K562 (cell line): ENCODE results near the gene SLC25A15. TPM values are rescaled to one million over a fixed set of nuclear protein-coding genes. Genes with fewer than 3 reads are reported as not detected.
"Not testable (repeated sequence)": the region's sequence is repeated elsewhere in the genome, so short reads cannot be mapped to it uniquely, and the experiment has no call there.

Experiments
- ATAC-seq: fragments of 200-7000 bp; cut with Tn5 transposase; 3 replicates; pipeline ENCODE4 v1.9.1; 2020; ENCODE audit warnings: moderate library complexity
- BruUV-seq: library from RNA; stranded (reverse); fragments of 400-500 nt; replicated peaks from 2 replicates; lab custom pipeline; 2021; lab: Mats Ljungman, UMichigan
- CTCF ChIA-PET: fragments of 300-600 bp; formaldehyde crosslinking; extraction: SDS; loops from one replicate; lab custom pipeline; 2021; ENCODE audit warnings: low intra/inter-chr PET ratio; lab: Yijun Ruan, JAX
- POLR2A ChIA-PET: fragments of 300-600, 350-650 bp; sonication (Branson Sonifier 250); formaldehyde crosslinking; extraction: SDS; loops from one replicate; lab custom pipeline; 2021; ENCODE audit warnings: antibody characterized with exemption, inconsistent platforms; lab: Yijun Ruan, JAX
- DNase-seq, 4 experiments: peaks; one replicate each; pipeline versions ENCODE4 v3.0.0 to v3.0.0-alpha.2; 2011 to 2018; ENCODE audit warnings: low spot score in 3 of 4, mixed read lengths in 3 of 4; ENCODE audit errors: extremely low read depth in 1 of 4
- FAIRE-seq: peaks from 2 replicates; lab custom pipeline; 2011; peaks lifted over from hg19 to GRCh38; lab: Jason Lieb, UNC
- H2AFZ ChIP-seq: 2 replicates; pipeline ENCODE4 v1.6.0; 2011; ENCODE audit warnings: low read depth, low read length, control low read depth, inconsistent platforms
- H3K27ac ChIP-seq: fragments of 200-600 bp; 3 replicates; pipeline ENCODE4 v1.8.0; 2011; ENCODE audit warnings: low read depth, mild to moderate bottlenecking, control low read depth, inconsistent platforms, low read length, moderate library complexity, mixed read lengths; ENCODE audit errors: extremely low read depth
- H3K27me3 ChIP-seq, 2 experiments: fragments of 300-600 bp in 1 of 2; 2 replicates in 1 of 2; 3 replicates in 1 of 2; pipeline versions ENCODE4 v1.6.0 to v1.8.0; 2011; ENCODE audit warnings: inconsistent platforms in 2 of 2, low read length in 2 of 2, mild to moderate bottlenecking in 1 of 2, mixed read lengths in 1 of 2, moderate library complexity in 1 of 2; ENCODE audit not compliant: control insufficient read depth in 2 of 2, insufficient read depth in 2 of 2
- H3K36me3 ChIP-seq: fragments of 300-600 bp; 3 replicates; pipeline ENCODE4 v1.8.0; 2011; ENCODE audit warnings: mild to moderate bottlenecking, low read length, inconsistent platforms; ENCODE audit not compliant: control insufficient read depth, insufficient read depth
- H3K4me1 ChIP-seq, 2 experiments: fragments of 200-600 bp in 1 of 2; replicated peaks in 1 of 2; 2 replicates in 1 of 2; 3 replicates in 1 of 2; pipeline versions ENCODE4 v1.5.1 to v1.8.0; 2011; ENCODE audit warnings: inconsistent platforms in 2 of 2, low read length in 2 of 2, mild to moderate bottlenecking in 1 of 2, mixed read lengths in 1 of 2, moderate library complexity in 1 of 2; ENCODE audit not compliant: control insufficient read depth in 2 of 2, insufficient read depth in 2 of 2
- H3K4me2 ChIP-seq: 2 replicates; pipeline ENCODE4 v1.6.1; 2011; ENCODE audit warnings: low read length, control low read depth, inconsistent platforms, mixed read lengths; ENCODE audit not compliant: insufficient read depth
- H3K4me3 ChIP-seq: fragments of 200-600 bp; sonication (generic), shearing (Covaris generic); 2 replicates; pipeline ENCODE4 v1.5.1; 2016; ENCODE audit warnings: control low read depth, inconsistent platforms
- H3K79me2 ChIP-seq: fragments of 200-600 bp; 3 replicates; pipeline ENCODE4 v1.8.0; 2011; ENCODE audit warnings: low read length, inconsistent platforms; ENCODE audit not compliant: control insufficient read depth, insufficient read depth
- H3K9ac ChIP-seq, 2 experiments: 2 replicates each; pipeline versions ENCODE4 v1.6.0 to v1.6.1; 2011; ENCODE audit warnings: low read depth in 2 of 2, low read length in 2 of 2, control low read depth in 1 of 2, inconsistent platforms in 1 of 2, mild to moderate bottlenecking in 1 of 2, mixed read lengths in 1 of 2; ENCODE audit not compliant: insufficient read depth in 1 of 2
- H3K9me1 ChIP-seq: one replicate; pipeline ENCODE4 v1.6.0; 2011; ENCODE audit warnings: inconsistent platforms, mild to moderate bottlenecking, low read length, moderate library complexity; ENCODE audit not compliant: control insufficient read depth, insufficient read depth
- H3K9me3 ChIP-seq: replicated peaks from 2 replicates; pipeline ENCODE4 v1.5.1; 2011; ENCODE audit warnings: low read depth, low read length, inconsistent platforms; ENCODE audit not compliant: control insufficient read depth, insufficient read depth
- H4K20me1 ChIP-seq: replicated peaks from 2 replicates; pipeline ENCODE4 v1.6.1; 2011; ENCODE audit warnings: low read length, inconsistent platforms, mixed read lengths; ENCODE audit not compliant: control insufficient read depth, insufficient read depth
- FOXA1 ChIP-seq: fragments of 450-650 bp; IDR thresholded peaks from 2 replicates; pipeline ENCODE4 v1.6.1; 2016; ENCODE audit warnings: mild to moderate bottlenecking, borderline replicate concordance
- HIVEP1 ChIP-seq: fragments of 250-450 bp; sonication (Bioruptor Pico); IDR thresholded peaks from 2 replicates; pipeline ENCODE4 v1.4.0; 2020; ENCODE audit warnings: mild to moderate bottlenecking
- HSF4 ChIP-seq: fragments of 250-450 bp; sonication (Bioruptor Pico); IDR thresholded peaks from 2 replicates; pipeline ENCODE4 v2.1.2; 2022; ENCODE audit warnings: mild to moderate bottlenecking, moderate library complexity, borderline replicate concordance
- RBM22 ChIP-seq: fragments of 200-400 bp; formaldehyde crosslinking; IDR thresholded peaks from 2 replicates; pipeline ENCODE4 v1.6.1; 2018; ENCODE audit warnings: low read length, low read depth; ENCODE audit not compliant: poor library complexity, severe bottlenecking
- RBM25 ChIP-seq: fragments of 200-400 bp; formaldehyde crosslinking; IDR thresholded peaks from 2 replicates; pipeline ENCODE4 v1.6.1; 2018; ENCODE audit warnings: low read length, low read depth, moderate library complexity; ENCODE audit not compliant: severe bottlenecking
- ZNF121 ChIP-seq: sonication (generic); formaldehyde crosslinking; conservative IDR thresholded peaks from 2 replicates; pipeline ENCODE4 v1.8.0; 2022; ENCODE audit warnings: missing genetic modification reagents
- WGBS: fragments of 100-300 bp; shearing (Covaris generic); methylation state at CpG from one replicate; pipeline ENCODE4 v1.1.6; 2016; ENCODE audit warnings: low coverage, mixed read lengths; ENCODE audit not compliant: insufficient coverage; ENCODE audit errors: missing lambda C conversion rate; 5-methylcytosine and 5-hydroxymethylcytosine counted together
- in situ Hi-C: fragments of 300-500 bp; cut with MboI; formaldehyde crosslinking; loops from 4 replicates; pipeline ENCODE4 v1.15.0; 2018; ENCODE audit warnings: inconsistent platforms, mixed read lengths
- intact Hi-C: fragments of 100-400 bp; cut with micrococcal nuclease; formaldehyde crosslinking; loops from 2 replicates; pipeline ENCODE4 v1.14.2; 2022
- polyA plus RNA-seq, 8 experiments: library from polyadenylated mRNA; depleted of rRNA in 4 of 8; stranded (reverse) in 5 of 8; unstranded in 3 of 8; fragments of >200 nt; fragmentation: Nextera tagmentation in 2 of 8; fragmentation: Illumina TruSeq in 1 of 8; extraction: Ambion mirVana in 2 of 8; extraction: Trizol in 1 of 8; gene quantifications; 2 replicates each; pipeline versions ENCODE4 v1.2.1 to v1.2.3, GENCODE V29; 2011 to 2014; ENCODE audit warnings: inconsistent platforms in 1 of 8, missing spikeins in 1 of 8
- total RNA-seq, 7 experiments: library from RNA; depleted of rRNA in 6 of 7; stranded (reverse); fragments of >200 nt in 6 of 7; fragmentation: Illumina TruSeq in 2 of 7; extraction: Trizol in 2 of 7; gene quantifications; 2 replicates each; pipeline versions ENCODE4 v1.2.1 to v1.2.3, GENCODE V29; 2011 to 2021; ENCODE audit warnings: low replicate concordance in 1 of 7
- TF ChIP-seq, protein P1 (sequence below): fragments of 450-650 bp; formaldehyde crosslinking; IDR thresholded peaks from 2 replicates; pipeline ENCODE4 v1.4.0; 2020; ENCODE audit warnings: mild to moderate bottlenecking, mixed read lengths
- TF ChIP-seq, protein P2 (sequence below), 2 experiments: fragments of 250-450 bp in 1 of 2; fragments of 450-650 bp in 1 of 2; sonication (Bioruptor Pico) in 1 of 2; IDR thresholded peaks; 2 replicates each; pipeline versions ENCODE4 v1.6.1 to v1.8.0; 2016 to 2021; ENCODE audit warnings: mild to moderate bottlenecking in 2 of 2, moderate library complexity in 2 of 2, missing compliant biosample characterization in 1 of 2, missing genetic modification characterization in 1 of 2

The SLC25A15 gene
- total and polyA plus RNA-seq, 9 of the 15 experiments (the other 6 are each of a cell fraction or from before 2014, with no cell fraction given): 3.5 to 30.5 (median 20.3) TPM

- TF ChIP-seq, protein P1, sequence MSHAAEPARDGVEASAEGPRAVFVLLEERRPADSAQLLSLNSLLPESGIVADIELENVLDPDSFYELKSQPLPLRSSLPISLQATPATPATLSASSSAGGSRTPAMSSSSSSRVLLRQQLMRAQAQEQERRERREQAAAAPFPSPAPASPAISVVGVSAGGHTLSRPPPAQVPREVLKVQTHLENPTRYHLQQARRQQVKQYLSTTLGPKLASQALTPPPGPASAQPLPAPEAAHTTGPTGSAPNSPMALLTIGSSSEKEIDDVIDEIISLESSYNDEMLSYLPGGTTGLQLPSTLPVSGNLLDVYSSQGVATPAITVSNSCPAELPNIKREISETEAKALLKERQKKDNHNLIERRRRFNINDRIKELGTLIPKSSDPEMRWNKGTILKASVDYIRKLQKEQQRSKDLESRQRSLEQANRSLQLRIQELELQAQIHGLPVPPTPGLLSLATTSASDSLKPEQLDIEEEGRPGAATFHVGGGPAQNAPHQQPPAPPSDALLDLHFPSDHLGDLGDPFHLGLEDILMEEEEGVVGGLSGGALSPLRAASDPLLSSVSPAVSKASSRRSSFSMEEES (CRISPR knock-in tag): no peak
- TF ChIP-seq RBM25 (no peak), HIVEP1 (CRISPR knock-in tag) (no peak), RBM22 (no peak), FOXA1 (no peak), HSF4 (CRISPR knock-in tag) (no peak)
- TF ChIP-seq, protein P2, sequence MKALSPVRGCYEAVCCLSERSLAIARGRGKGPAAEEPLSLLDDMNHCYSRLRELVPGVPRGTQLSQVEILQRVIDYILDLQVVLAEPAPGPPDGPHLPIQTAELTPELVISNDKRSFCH (CRISPR knock-in tag; IDR thresholded peaks at IDR 0.05): no peak
- TF ChIP-seq, protein P2 (tag; IDR thresholded peaks at IDR 0.05): no peak
Measured at GRCh38 chr13:40781717-40782116, 7.7 kb upstream of the SLC25A15 start (continued).

- H3K4me3 ChIP-seq, H3K79me2 ChIP-seq, H3K27me3 ChIP-seq, H3K9me3 ChIP-seq, H3K36me3 ChIP-seq, H2AFZ ChIP-seq, H4K20me1 ChIP-seq, H3K27ac ChIP-seq, H3K9ac ChIP-seq, CTCF ChIA-PET, H3K4me2 ChIP-seq, H3K9me1 ChIP-seq, ATAC-seq, DNase-seq, BruUV-seq, FAIRE-seq: not testable (repeated sequence)
- POLR2A ChIA-PET: interaction anchor here (0.7 kb wide), 1 partner anchor 611 kb away, joined by 3 read pairs; no protein-coding TSS in a partner anchor
- 67% methylated on average over 1 of the region's 1 CpG for WGBS
- intact Hi-C loops: loop anchor here (10.0 kb wide), 1 partner anchor 242 kb away; no protein-coding TSS in a partner anchor
- in situ Hi-C loops: loop anchor here (25.0 kb wide), 1 partner anchor 279 kb away; the partner anchor contains the start of gene WBP4
- peak; percentile 42; the same call in 1 of the 2 replicates for TF ChIP-seq ZNF121 (CRISPR knock-in tag)
- H3K4me1 ChIP-seq: peaks cover 8 to 17% of the 10 kb centered on the region in 2 experiments; a peak in 4 of 5 replicates
Measured at GRCh38 chr13:40782971-40783370, 6.4 kb upstream of the SLC25A15 start.
